H1 (cell line): ENCODE results near the gene UQCRQ.

Experiments used
- ATF3 ChIP-seq: IDR thresholded peaks from 2 replicates; pipeline ENCODE4 v1.6.1; 2011; ENCODE audit warnings: low read depth, mild to moderate bottlenecking, low read length; ENCODE audit not compliant: insufficient read depth
- CHD2 ChIP-seq: IDR thresholded peaks from 2 replicates; pipeline ENCODE4 v1.6.1; 2012; ENCODE audit warnings: low read length, improper control_type of control experiment
- EP300 ChIP-seq, 2 experiments: IDR thresholded peaks; 1 replicate in 1 of 2; 2 replicates in 1 of 2; pipeline ENCODE4 v1.6.1; 2011 to 2012; ENCODE audit warnings: low read depth in 2 of 2, low read length in 2 of 2, mild to moderate bottlenecking in 2 of 2, borderline replicate concordance in 1 of 2, inconsistent platforms in 1 of 2, moderate library complexity in 1 of 2
- EZH2 ChIP-seq: fragments of 200-600 bp; sonication (generic); IDR thresholded peaks from 2 replicates; pipeline ENCODE4 v1.7.1; 2012; ENCODE audit warnings: low read depth, mild to moderate bottlenecking, moderate library complexity, low read length, inconsistent platforms; ENCODE audit not compliant: severe bottlenecking
- KDM1A ChIP-seq: fragments of 200-600, 300-600 bp; sonication (generic); IDR thresholded peaks from 2 replicates; pipeline ENCODE4 v1.7.1; 2016; ENCODE audit warnings: mild to moderate bottlenecking, low read length, borderline replicate concordance
- TF ChIP-seq, protein P1 (sequence below), 3 experiments: IDR thresholded peaks; 1 replicate in 2 of 3; 2 replicates in 1 of 3; pipeline versions ENCODE4 v1.5.1 to v1.6.1; 2011; ENCODE audit warnings: low read length in 3 of 3, mild to moderate bottlenecking in 3 of 3, inconsistent platforms in 2 of 3, low read depth in 1 of 3, moderate library complexity in 1 of 3; ENCODE audit not compliant: insufficient read depth in 1 of 3; ENCODE audit errors: control extremely low read depth in 1 of 3

- TF ChIP-seq, protein P1, sequence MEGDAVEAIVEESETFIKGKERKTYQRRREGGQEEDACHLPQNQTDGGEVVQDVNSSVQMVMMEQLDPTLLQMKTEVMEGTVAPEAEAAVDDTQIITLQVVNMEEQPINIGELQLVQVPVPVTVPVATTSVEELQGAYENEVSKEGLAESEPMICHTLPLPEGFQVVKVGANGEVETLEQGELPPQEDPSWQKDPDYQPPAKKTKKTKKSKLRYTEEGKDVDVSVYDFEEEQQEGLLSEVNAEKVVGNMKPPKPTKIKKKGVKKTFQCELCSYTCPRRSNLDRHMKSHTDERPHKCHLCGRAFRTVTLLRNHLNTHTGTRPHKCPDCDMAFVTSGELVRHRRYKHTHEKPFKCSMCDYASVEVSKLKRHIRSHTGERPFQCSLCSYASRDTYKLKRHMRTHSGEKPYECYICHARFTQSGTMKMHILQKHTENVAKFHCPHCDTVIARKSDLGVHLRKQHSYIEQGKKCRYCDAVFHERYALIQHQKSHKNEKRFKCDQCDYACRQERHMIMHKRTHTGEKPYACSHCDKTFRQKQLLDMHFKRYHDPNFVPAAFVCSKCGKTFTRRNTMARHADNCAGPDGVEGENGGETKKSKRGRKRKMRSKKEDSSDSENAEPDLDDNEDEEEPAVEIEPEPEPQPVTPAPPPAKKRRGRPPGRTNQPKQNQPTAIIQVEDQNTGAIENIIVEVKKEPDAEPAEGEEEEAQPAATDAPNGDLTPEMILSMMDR (IDR thresholded peaks at IDR 0.05; ENCODE audit: control extremely low read depth in 1 of 3, insufficient read depth in 1 of 3, low read depth in 1 of 3, low read length in 3 of 3), result no peak
- TF ChIP-seq CHD2, result no peak
- no peak for TF ChIP-seq EP300 (IDR thresholded peaks at IDR 0.05; ENCODE audit: borderline replicate concordance in 1 of 2, low read depth in 2 of 2, low read length in 2 of 2)
- no peak for TF ChIP-seq KDM1A
- no peak for TF ChIP-seq ATF3
- no peak for TF ChIP-seq EZH2
Observed at GRCh38 chr5:132886064-132886823, 19.8 kb downstream of the UQCRQ start.
